Measurements from ENCODE around the gene STK38L. TPM values are rescaled to one million over a fixed set of nuclear protein-coding genes. Genes with fewer than 3 reads are reported as not detected.
A peak's percentile ranks its signal among the peaks of the same experiment; 100 is the strongest.

Gene STK38L
- total and polyA plus RNA-seq, 10 of the 15 experiments (the other 5 are each of a cell fraction or from before 2014, with no cell fraction given) = 43.0 to 154 (median 115) TPM

DNA sequence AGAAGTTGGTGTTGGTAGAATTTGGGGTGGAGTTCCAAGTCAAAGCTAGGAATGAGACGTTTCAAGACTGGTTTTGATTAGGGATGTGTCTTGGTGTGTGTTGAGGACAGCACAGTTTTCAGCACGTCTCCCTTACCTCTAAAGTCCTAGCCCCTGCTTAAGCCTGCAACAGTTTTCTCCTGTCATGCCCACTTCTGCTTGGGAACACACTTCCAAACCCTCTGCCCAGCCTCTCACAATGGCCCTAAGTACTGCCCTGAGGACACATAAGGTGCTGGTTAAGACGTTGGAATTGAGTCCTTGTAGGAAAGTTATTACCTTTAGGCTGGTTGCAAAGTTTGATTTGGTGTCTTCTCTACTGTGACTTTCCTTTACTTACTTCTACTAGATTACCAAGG lies 87.8 kb downstream of the STK38L start:
- no peaks in the 10 kb centered on the region for H3K36me3 ChIP-seq (ENCODE audit: control insufficient read depth in 2 of 2, insufficient read depth in 2 of 2, low read length in 1 of 2)
- no peaks in the 10 kb centered on the region for H3K27me3 ChIP-seq (replicated peaks in 1 of 2; ENCODE audit: control insufficient read depth in 2 of 2, insufficient read depth in 2 of 2, low read length in 1 of 2)
- no peaks in the 10 kb centered on the region for H3K9me3 ChIP-seq (replicated peaks; ENCODE audit: control insufficient read depth, insufficient read depth, low read length)
- intact Hi-C loops (cut with micrococcal nuclease; ENCODE audit: unreplicated experiment) = loop anchor here (5.0 kb wide), 1 partner anchor 370 kb away; no protein-coding TSS in a partner anchor
- ChIA-PET SMC1A (ENCODE audit: uncharacterized antibody, unreplicated experiment) (interaction anchor here (0.9 to 20.9 kb wide), 15 partner anchors 11 to 317 kb away, joined by 3 to 207 read pairs (median 4); partner anchors contain the start of genes MED21 and TM7SF3), POLR2A (interaction anchor here (1.0 to 4.1 kb wide), 7 partner anchors 10 to 316 kb away, joined by 3 to 20 read pairs (median 6); partner anchors contain the start of gene STK38L), RAD21 (ENCODE audit: unreplicated experiment) (interaction anchor here (2.0 to 5.5 kb wide), 3 partner anchors 12 to 47 kb away, joined by 10 to 36 read pairs (median 11); no protein-coding TSS in a partner anchor), CTCF (interaction anchor here (1.1 to 9.0 kb wide), 4 partner anchors 13 to 360 kb away, joined by 3 to 61 read pairs (median 10); no protein-coding TSS in a partner anchor)
- peak overlapping the region; percentile 89 for H3K27ac ChIP-seq (ENCODE audit: control insufficient read depth, insufficient read depth)
- 0% methylated on average over 3 of the region's 3 CpGs for WGBS (ENCODE audit: insufficient coverage, insufficient replicate concordance, low lambda C conversion rate, missing lambda C conversion rate)
- peak overlapping the region; percentile 91 for H3K9ac ChIP-seq (ENCODE audit: control insufficient read depth, insufficient read depth, low read length)
- TSS peak; percentile 78 for BruUV-seq (replicated peaks)
- FAIRE-seq (no peak), ATAC-seq (peak; percentile 0; the same call in 2 of the 3 replicates), DNase-seq (ENCODE audit: low read depth, low spot score) (no peak)
- H4K20me1 ChIP-seq (ENCODE audit: control insufficient read depth, insufficient read depth) = no peaks in the 10 kb centered on the region
- H3K79me2 ChIP-seq (ENCODE audit: control insufficient read depth, insufficient read depth, low read length) = peaks cover 52% of the 10 kb centered on the region
- peak overlapping the region; percentile 85 for H3K4me3 ChIP-seq
- TF ChIP-seq TBL1XR1 (IDR thresholded peaks at IDR 0.05; ENCODE audit: low read depth, low read length) = 0 out of 2 replicates have a peak, but pooled peaks have one; percentile 14
- no peak for TF ChIP-seq RCOR1 (conservative IDR thresholded peaks at IDR 0.05; ENCODE audit: low read depth, low read length)
- peak overlapping the region; percentile 86 for H2AFZ ChIP-seq (ENCODE audit: control insufficient read depth, low read depth, low read length)
- peaks cover 41% of the 10 kb centered on the region for H3K4me1 ChIP-seq (ENCODE audit: control insufficient read depth, insufficient read depth, low read length)
- in situ Hi-C loops (cut with MboI) = no loop called here
- peak overlapping the region; percentile 100 for H3K4me2 ChIP-seq (ENCODE audit: control insufficient read depth, insufficient read depth)

GRCh38 chr12:27332407-27332713 lies 88.3 kb downstream of the STK38L start:
- Histone ChIP-seq H3K4me1 (ENCODE audit: control insufficient read depth, insufficient read depth, low read length) (peaks cover 41% of the 10 kb centered on the region), H3K9ac (ENCODE audit: control insufficient read depth, insufficient read depth, low read length) (peak overlapping the region; percentile 91), H3K79me2 (ENCODE audit: control insufficient read depth, insufficient read depth, low read length) (peaks cover 56% of the 10 kb centered on the region), H3K4me2 (ENCODE audit: control insufficient read depth, insufficient read depth) (peak overlapping the region; percentile 100), H3K9me3 (replicated peaks; ENCODE audit: control insufficient read depth, insufficient read depth, low read length) (no peaks in the 10 kb centered on the region), H4K20me1 (ENCODE audit: control insufficient read depth, insufficient read depth) (no peaks in the 10 kb centered on the region), H2AFZ (ENCODE audit: control insufficient read depth, low read depth, low read length) (peak overlapping the region; percentile 86), H3K4me3 (peak overlapping the region; percentile 85), H3K27ac (ENCODE audit: control insufficient read depth, insufficient read depth) (peak overlapping the region; percentile 89), H3K36me3 (ENCODE audit: control insufficient read depth in 2 of 2, insufficient read depth in 2 of 2, low read length in 1 of 2) (no peaks in the 10 kb centered on the region), H3K27me3 (replicated peaks in 1 of 2; ENCODE audit: control insufficient read depth in 2 of 2, insufficient read depth in 2 of 2, low read length in 1 of 2) (no peaks in the 10 kb centered on the region)
- RAD21 ChIA-PET (ENCODE audit: unreplicated experiment) = interaction anchor here (1.3 to 5.5 kb wide), 3 partner anchors 27 to 87 kb away, joined by 3 to 36 read pairs (median 11); no protein-coding TSS in a partner anchor
- TF ChIP-seq RELB (IDR thresholded peaks at IDR 0.05; ENCODE audit: low read depth) (0 out of 2 replicates have a peak, but pooled peaks have one; percentile 12), PAX8 (IDR thresholded peaks at IDR 0.05) (no peak), TBL1XR1 (IDR thresholded peaks at IDR 0.05; ENCODE audit: low read depth, low read length) (no peak), SUZ12 (IDR thresholded peaks at IDR 0.05; ENCODE audit: unreplicated experiment) (no peak), SIN3A (IDR thresholded peaks at IDR 0.05; ENCODE audit: low read depth, low read length) (0 out of 2 replicates have a peak, but pooled peaks have one; percentile 11), NBN (IDR thresholded peaks at IDR 0.05) (peak; percentile 19; the same call in 1 of the 2 replicates)
- TF ChIP-seq, protein P1, sequence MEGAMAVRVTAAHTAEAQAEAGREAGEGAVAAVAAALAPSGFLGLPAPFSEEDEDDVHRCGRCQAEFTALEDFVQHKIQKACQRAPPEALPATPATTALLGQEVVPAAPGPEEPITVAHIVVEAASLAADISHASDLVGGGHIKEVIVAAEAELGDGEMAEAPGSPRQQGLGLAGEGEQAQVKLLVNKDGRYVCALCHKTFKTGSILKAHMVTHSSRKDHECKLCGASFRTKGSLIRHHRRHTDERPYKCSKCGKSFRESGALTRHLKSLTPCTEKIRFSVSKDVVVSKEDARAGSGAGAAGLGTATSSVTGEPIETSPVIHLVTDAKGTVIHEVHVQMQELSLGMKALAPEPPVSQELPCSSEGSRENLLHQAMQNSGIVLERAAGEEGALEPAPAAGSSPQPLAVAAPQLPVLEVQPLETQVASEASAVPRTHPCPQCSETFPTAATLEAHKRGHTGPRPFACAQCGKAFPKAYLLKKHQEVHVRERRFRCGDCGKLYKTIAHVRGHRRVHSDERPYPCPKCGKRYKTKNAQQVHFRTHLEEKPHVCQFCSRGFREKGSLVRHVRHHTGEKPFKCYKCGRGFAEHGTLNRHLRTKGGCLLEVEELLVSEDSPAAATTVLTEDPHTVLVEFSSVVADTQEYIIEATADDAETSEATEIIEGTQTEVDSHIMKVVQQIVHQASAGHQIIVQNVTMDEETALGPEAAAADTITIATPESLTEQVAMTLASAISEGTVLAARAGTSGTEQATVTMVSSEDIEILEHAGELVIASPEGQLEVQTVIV (IDR thresholded peaks at IDR 0.05; ENCODE audit: borderline replicate concordance, partially characterized antibody) = no peak
- TF ChIP-seq, protein P2, sequence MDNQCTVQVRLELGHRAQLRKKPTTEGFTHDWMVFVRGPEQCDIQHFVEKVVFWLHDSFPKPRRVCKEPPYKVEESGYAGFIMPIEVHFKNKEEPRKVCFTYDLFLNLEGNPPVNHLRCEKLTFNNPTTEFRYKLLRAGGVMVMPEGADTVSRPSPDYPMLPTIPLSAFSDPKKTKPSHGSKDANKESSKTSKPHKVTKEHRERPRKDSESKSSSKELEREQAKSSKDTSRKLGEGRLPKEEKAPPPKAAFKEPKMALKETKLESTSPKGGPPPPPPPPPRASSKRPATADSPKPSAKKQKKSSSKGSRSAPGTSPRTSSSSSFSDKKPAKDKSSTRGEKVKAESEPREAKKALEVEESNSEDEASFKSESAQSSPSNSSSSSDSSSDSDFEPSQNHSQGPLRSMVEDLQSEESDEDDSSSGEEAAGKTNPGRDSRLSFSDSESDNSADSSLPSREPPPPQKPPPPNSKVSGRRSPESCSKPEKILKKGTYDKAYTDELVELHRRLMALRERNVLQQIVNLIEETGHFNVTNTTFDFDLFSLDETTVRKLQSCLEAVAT (IDR thresholded peaks at IDR 0.05) = peak; percentile 34; the same call in 1 of the 2 replicates
- CTCF ChIA-PET = interaction anchor here (1.2 to 2.6 kb wide), 4 partner anchors 26 to 361 kb away, joined by 4 to 17 read pairs (median 10); no protein-coding TSS in a partner anchor
- intact Hi-C loops (cut with micrococcal nuclease; ENCODE audit: unreplicated experiment) (loop anchor here (5.0 kb wide), 1 partner anchor 370 kb away; no protein-coding TSS in a partner anchor), in situ Hi-C loops (cut with MboI) (no loop called here)
- ATAC-seq (no peak), DNase-seq (ENCODE audit: low read depth, low spot score) (no peak), FAIRE-seq (no peak)
- POLR2A ChIA-PET = interaction anchor here (1.0 to 4.1 kb wide), 8 partner anchors 10 to 317 kb away, joined by 3 to 20 read pairs (median 4); partner anchors contain the start of gene STK38L
- SMC1A ChIA-PET (ENCODE audit: uncharacterized antibody, unreplicated experiment) = interaction anchor here (1.1 to 20.9 kb wide), 6 partner anchors 10 to 89 kb away, joined by 3 to 207 read pairs (median 8); partner anchors contain the start of gene STK38L
- no TSS peak for BruUV-seq (replicated peaks)
- 2% methylated on average over 10 of the region's 10 CpGs for WGBS (ENCODE audit: insufficient coverage, insufficient replicate concordance, low lambda C conversion rate, missing lambda C conversion rate)

All from GM12878 (cell line).